Stimulated activated CD4-positive, alpha-beta T cell treated with anti-CD3 and anti-CD28 coated beads, Interleukin-4, amount 100 ng/mL, for 24 hours (primary cell): Measurements from ENCODE around the gene C20orf144.
A peak's percentile ranks its signal among the peaks of the same experiment; 100 is the strongest.

ENCODE experiments used
- DNase-seq: peaks from one replicate; pipeline ENCODE4 v3.0.0-alpha.2; 2020

C20orf144 gene

DNA sequence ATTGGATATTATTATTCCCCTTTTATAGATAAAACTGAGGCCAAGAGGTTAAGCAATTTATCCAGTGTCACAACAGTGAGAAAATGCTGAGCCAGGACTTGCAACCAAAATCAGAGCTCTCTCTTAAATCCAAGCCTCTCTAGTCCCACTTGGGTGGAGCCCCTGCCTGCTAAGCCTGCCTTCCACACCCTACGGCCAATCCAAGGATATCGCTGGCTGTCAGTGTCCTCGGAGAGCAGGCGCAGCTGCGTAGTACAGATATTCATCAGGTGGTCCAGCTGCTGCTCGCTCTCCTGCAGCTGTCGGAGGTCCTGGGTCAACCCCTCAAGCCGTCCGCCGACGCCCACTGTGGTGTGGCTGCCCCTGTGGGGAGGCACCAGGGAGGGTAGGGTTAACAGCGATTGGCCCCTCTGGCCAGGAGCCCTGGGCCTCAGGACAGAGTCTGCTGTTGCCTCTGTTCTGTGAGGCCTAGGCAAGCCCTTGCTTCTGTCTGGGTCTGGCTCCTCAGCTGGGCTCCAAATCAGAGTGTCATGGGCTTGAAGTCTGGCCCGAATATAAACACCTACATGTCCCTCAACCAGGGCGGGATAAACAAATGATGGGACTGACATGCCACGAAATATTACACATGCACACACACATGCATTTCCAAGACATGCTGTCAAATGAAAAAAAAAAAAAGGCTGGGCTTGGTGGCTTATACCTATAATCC, 16.0 kb downstream of the C20orf144 start:
- DNase-seq = no peak

DNA sequence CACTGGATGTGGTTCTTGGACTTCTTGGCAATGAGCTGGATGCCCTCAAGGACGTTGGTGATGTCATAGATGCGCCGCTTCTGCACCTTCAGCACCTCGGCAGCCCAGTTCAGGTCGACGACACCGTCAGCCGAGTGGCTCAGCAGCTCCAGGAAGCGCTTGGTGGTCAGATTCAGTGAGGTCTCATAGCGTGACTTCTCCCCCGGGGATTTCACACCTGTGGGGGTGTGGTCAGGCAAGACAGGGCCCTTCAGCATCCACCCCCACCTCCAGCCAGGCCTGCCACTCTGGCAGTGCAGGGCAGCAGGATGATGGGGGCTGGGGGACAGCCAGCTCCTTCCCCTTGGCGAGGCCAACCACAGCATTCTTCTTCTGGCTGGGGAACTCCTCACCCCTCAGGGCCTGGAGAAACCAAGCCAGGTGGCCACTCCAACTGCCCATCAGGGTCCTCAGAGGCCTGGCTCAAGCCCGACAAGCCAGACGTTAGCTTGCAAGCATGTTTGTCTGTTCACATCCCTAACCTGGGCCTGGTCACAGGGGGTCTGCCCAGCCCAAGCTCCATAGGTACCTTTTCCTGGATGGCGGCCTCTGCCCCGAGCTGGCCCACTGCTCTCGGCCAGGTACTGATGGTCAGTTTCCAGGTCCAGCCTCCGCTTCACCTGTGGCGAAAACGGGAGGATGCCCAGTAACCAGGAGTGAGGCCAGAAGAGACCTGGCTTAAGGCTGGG, 17.8 kb downstream of the C20orf144 start:
- peak; percentile 19 for DNase-seq

GRCh38 chr20:33680686-33681085, 18.6 kb downstream of the C20orf144 start:
- DNase-seq = no peak

DNA sequence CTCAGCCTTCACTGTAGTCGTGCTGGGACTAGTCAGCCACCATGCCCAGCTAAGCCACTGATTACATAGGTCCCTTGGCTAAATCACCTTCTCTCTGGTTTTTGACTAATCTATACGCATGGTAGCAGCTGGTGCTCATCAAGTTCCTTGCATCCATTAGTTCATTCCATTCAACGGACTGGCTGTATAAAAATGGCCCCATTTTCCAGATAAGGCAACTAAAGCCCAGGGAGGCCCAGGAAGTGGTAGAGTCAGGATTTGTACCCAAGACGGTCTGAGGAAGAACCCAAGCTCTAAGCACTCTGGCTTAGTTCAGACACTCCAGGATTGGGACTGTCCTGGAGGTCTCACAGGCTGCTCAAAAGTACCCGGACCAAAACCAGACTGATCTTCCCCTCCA, 19.2 kb downstream of the C20orf144 start:
- no peak for DNase-seq

GRCh38 chr20:33681728-33682353, 19.7 kb downstream of the C20orf144 start:
- no peak for DNase-seq

GRCh38 chr20:33684533-33685327, 22.6 kb downstream of the C20orf144 start:
- no peak for DNase-seq

- DNase-seq = peak; percentile 58
These were observed 23.4 kb downstream of the C20orf144 start for GRCh38 chr20:33685328-33686099.

GRCh38 chr20:33686100-33686983, 24.2 kb downstream of the C20orf144 start, which contains the start of gene E2F1:
E2F1 (minus strand) TSS chr20:33686385; CDS start chr20:33686264, 121 bp downstream.
- DNase-seq = peak; percentile 95

DNA sequence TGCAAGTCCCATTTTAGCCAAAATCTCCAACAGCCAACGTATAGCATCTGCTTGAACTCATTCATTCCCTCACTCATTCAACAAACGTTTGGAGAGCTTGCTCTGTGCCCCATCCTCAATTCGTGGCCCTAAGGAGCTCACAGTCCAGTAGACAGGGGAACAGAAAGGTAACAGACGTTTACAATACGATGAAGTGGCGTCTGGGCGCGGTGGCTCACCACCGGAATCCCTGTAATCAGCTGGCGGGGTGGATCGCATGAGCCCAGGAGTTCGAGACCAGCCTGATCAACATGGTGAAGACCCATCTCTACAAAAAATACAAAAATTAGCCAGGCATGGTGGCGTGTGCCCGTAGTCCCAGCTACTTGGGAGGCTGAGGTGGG, 24.8 kb downstream of the C20orf144 start:
- DNase-seq = no peak

DNA sequence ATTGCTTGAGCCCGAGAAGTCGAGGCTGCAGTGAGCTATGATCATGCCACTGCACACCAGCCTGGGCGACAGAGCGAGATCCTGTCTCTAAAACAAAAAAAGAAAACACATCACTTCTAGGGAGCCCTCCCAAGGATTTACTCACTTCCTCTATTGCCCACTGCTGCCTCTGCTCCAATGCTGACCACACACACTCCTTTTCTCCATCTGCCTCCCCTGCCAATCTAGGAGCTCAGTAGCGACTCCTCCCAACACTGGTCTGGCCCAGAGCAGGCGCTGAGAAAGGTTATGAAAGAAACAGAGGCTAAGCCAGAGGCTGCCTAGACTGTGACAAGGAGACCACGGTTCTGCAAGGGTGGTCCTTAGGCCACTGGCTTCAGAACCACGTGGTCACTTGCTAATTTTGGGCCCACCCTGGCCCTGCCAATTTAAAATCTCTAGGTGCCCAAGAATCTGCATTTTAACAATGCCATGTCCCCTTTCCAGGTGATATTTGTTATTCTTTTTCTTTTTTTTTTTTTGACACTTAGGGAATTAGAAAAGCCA, 25.3 kb downstream of the C20orf144 start:
- no peak for DNase-seq

- no peak for DNase-seq
These were observed 26.1 kb downstream of the C20orf144 start for GRCh38 chr20:33687993-33688937.

DNA sequence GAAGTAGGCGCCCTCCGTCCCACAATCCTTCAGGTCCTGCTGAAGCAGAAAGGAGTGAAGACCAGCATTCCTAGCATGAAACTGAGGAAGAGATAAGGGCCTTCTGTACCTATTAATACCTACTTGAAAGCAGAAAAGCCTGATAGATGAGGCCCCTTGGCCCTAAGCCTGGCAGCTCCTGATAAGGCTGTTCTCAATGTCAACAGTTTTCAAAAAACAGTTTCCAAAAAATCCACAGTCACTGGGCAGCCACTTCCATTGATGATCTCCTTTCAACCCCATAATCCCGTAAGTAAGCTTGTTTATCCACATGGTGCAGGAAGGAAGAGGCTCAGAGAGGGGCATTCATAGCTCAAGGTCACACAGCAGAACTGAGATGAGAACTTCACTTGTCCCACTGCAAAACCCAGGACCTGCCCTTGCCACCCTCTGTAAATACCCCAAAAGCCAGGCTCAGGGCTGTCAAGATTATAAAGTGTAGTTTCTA, 26.9 kb downstream of the C20orf144 start:
- no peak for DNase-seq

DNA sequence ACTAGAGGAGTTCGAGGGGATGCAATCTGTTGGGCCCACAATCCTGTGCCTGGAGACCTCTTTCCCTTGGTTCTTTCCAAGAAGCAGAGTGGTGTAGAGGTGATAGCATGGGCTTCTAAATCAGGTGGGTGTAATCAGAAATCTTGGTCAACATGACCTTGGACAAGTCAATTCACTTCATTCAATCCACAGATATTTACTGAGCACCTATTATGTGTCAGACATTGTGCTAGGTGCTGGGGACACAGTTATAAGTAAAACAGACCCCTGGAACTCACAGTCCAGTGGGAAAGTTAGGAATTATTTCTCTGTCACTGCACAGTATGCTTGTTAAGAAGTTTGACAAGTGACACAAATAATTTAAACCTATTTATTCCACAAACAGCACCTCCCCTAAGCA, 27.4 kb downstream of the C20orf144 start:
- DNase-seq = no peak

DNA sequence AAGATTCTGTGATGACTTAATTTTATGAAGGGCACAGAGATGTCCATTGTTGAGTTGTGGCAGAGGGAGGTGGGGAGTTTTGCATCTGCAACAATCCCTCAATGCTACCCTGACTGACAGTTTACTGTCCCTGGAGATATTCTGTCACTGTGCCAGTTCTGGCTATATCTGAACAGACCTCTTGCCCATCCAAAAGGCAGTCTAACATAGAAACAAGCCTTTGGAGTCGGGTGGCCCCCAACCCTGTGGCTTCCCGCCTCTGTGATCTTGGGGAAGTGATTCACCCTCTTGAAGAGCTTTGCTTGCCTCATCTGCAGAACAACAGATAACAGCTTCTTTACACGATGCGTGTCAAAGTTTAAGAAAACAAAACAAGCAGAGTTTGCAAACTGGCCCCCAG, 27.8 kb downstream of the C20orf144 start:
- DNase-seq = peak; percentile 54

GRCh38 chr20:33693289-33693688, 31.2 kb downstream of the C20orf144 start:
- DNase-seq = no peak

GRCh38 chr20:33693741-33694638, 31.9 kb downstream of the C20orf144 start:
- no peak for DNase-seq

DNA sequence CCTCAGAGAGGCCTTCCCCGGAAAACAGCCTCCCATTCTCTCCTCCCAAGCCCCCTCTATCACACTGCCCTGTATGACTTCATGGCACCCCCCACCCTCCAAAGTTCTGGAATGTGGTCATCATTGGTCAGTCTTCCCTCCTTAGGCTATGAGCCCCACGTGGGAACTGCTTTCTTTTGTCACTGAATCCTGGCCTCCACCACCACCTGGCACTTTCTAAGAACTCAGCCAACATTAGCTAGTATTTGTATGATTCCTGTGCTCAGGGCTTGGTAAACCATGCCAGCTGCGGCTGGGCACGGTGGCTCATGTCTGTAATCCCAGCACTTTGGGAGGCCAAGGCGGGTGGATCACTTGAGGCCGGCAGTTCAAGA, 32.5 kb downstream of the C20orf144 start:
- no peak for DNase-seq

GRCh38 chr20:33696448-33696847, 34.3 kb downstream of the C20orf144 start:
- DNase-seq = no peak

DNA sequence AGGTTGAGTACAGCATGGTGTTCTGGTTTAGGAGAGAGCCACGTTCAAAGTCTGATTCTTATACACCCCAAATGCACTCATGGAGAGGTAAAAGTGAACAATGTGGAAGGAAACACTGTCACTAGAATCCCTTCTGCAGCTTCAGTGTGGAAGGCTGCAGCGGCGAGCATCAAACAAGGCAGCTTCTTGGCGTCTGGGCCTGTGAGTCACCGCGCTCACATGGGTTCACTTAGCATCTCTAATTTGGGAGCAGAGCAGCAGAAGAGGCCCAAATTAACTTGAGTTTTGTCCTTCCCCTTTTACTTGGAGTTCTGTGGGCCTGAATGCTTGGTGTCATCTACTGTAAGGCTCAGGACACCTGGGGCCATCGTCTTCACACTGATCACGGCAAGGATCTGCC, 35.0 kb downstream of the C20orf144 start:
- no peak for DNase-seq
